H1 (cell line): ENCODE measurements around the gene THAP2. TPM values are rescaled to one million over a fixed set of nuclear protein-coding genes. Genes with fewer than 3 reads are reported as not detected.

ENCODE experiments used
- CTCF ChIA-PET: fragments of 300-600 bp; sonication (Branson Sonifier 250); formaldehyde crosslinking; loops from one replicate; lab custom pipeline; 2021; ENCODE audit not compliant: partially characterized antibody; lab: Charles Lee
- POLR2A ChIA-PET: fragments of 300-600 bp; sonication (Branson Sonifier 250); formaldehyde crosslinking; loops from one replicate; lab custom pipeline; 2021; ENCODE audit warnings: inconsistent platforms; ENCODE audit not compliant: partially characterized antibody; lab: Charles Lee
- DNase-seq, 2 experiments: peaks; one replicate each; pipeline versions ENCODE4 v3.0.0 to v3.0.0-alpha.2; 2010 to 2022; ENCODE audit warnings: low spot score in 2 of 2, low read depth in 1 of 2, mixed read lengths in 1 of 2
- FAIRE-seq: peaks from 2 replicates; lab custom pipeline; 2011; peaks lifted over from hg19 to GRCh38; lab: Jason Lieb, UNC
- H2AFZ ChIP-seq: 2 replicates; pipeline ENCODE4 v1.8.1; 2012; ENCODE audit warnings: low read length, inconsistent platforms
- H2AK5ac ChIP-seq: 2 replicates; pipeline ENCODE4 v1.6.1; 2013; ENCODE audit warnings: low read depth, low read length
- H2BK120ac ChIP-seq: replicated peaks from 2 replicates; pipeline ENCODE3; 2013; ENCODE audit warnings: low read depth, low read length, inconsistent platforms
- H2BK12ac ChIP-seq: 2 replicates; pipeline ENCODE4 v1.6.1; 2013; ENCODE audit warnings: low read depth, low read length
- H2BK15ac ChIP-seq: 2 replicates; pipeline ENCODE4 v1.6.1; 2013; ENCODE audit warnings: low read length
- H2BK20ac ChIP-seq: 2 replicates; pipeline ENCODE4 v1.6.1; 2013; ENCODE audit warnings: low read length
- H2BK5ac ChIP-seq: 2 replicates; pipeline ENCODE4 v1.6.1; 2013; ENCODE audit warnings: low read depth, low read length
- H3K14ac ChIP-seq: 2 replicates; pipeline ENCODE4 v1.6.1; 2013; ENCODE audit warnings: inconsistent platforms; ENCODE audit not compliant: insufficient read length
- H3K18ac ChIP-seq: 2 replicates; pipeline ENCODE4 v1.6.1; 2013; ENCODE audit warnings: low read length; ENCODE audit errors: extremely low read depth
- H3K23ac ChIP-seq: 2 replicates; pipeline ENCODE4 v1.6.1; 2013; ENCODE audit warnings: inconsistent platforms; ENCODE audit not compliant: insufficient read length
- H3K23me2 ChIP-seq: 2 replicates; pipeline ENCODE4 v1.6.1; 2013; ENCODE audit warnings: low read depth, low read length
- H3K27ac ChIP-seq: 2 replicates; pipeline ENCODE4 v1.6.1; 2011; ENCODE audit warnings: low read depth, low read length, inconsistent platforms
- H3K27me3 ChIP-seq, 4 experiments: replicated peaks in 1 of 4; 1 replicate in 1 of 4; 2 replicates in 3 of 4; pipeline versions ENCODE4 v1.6.1 to v1.8.1; 2011 to 2013; ENCODE audit warnings: low read length in 3 of 4, mild to moderate bottlenecking in 3 of 4, inconsistent platforms in 2 of 4, mixed read lengths in 2 of 4, moderate library complexity in 1 of 4; ENCODE audit not compliant: control insufficient read depth in 3 of 4, insufficient read depth in 3 of 4; ENCODE audit errors: extremely low read depth in 1 of 4
- H3K36me3 ChIP-seq, 4 experiments: 2 replicates each; pipeline versions ENCODE4 v1.6.1 to v1.8.1; 2011 to 2013; ENCODE audit warnings: mild to moderate bottlenecking in 4 of 4, low read length in 3 of 4, moderate library complexity in 2 of 4, control low read depth in 1 of 4, inconsistent platforms in 1 of 4; ENCODE audit not compliant: insufficient read depth in 4 of 4, control insufficient read depth in 2 of 4
- H3K4ac ChIP-seq: replicated peaks from 2 replicates; pipeline ENCODE3; 2013; ENCODE audit warnings: low read length, low read depth, mixed read lengths, inconsistent platforms; ENCODE audit not compliant: insufficient read length
- H3K4me1 ChIP-seq, 4 experiments: replicated peaks in 1 of 4; 1 replicate in 1 of 4; 2 replicates in 3 of 4; pipeline versions ENCODE4 v1.6.1 to v1.8.1; 2011 to 2013; ENCODE audit warnings: low read length in 3 of 4, inconsistent platforms in 2 of 4, mixed read lengths in 1 of 4; ENCODE audit not compliant: insufficient read depth in 4 of 4, control insufficient read depth in 3 of 4
- H3K4me2 ChIP-seq, 2 experiments: 2 replicates each; pipeline versions ENCODE4 v1.6.1 to v1.8.1; 2011 to 2013; ENCODE audit warnings: low read depth in 2 of 2, low read length in 2 of 2, control low read depth in 1 of 2, inconsistent platforms in 1 of 2, mild to moderate bottlenecking in 1 of 2; ENCODE audit not compliant: insufficient read depth in 1 of 2
- H3K4me3 ChIP-seq, 4 experiments: fragments of 200-600, 300-600 bp in 1 of 4; sonication (generic), shearing (Covaris generic), sonication (Bioruptor Twin) in 1 of 4; 2 replicates each; pipeline versions ENCODE4 v1.5.1 to v1.8.1; 2011 to 2016; ENCODE audit warnings: low read length in 4 of 4, low read depth in 3 of 4, control low read depth in 2 of 4, inconsistent platforms in 2 of 4, mild to moderate bottlenecking in 2 of 4, mixed read lengths in 1 of 4, moderate library complexity in 1 of 4; ENCODE audit not compliant: insufficient read depth in 2 of 4; ENCODE audit errors: extremely low read depth in 1 of 4
- H3K56ac ChIP-seq: replicated peaks from 2 replicates; pipeline ENCODE3; 2013; ENCODE audit warnings: low read depth, mild to moderate bottlenecking, mixed read lengths, low read length, inconsistent platforms; ENCODE audit not compliant: insufficient read length
- H3K79me1 ChIP-seq: 2 replicates; pipeline ENCODE4 v1.6.1; 2013; ENCODE audit warnings: low read depth, low read length, control low read depth
- H3K79me2 ChIP-seq, 2 experiments: 2 replicates each; pipeline versions ENCODE4 v1.6.1 to v1.8.1; 2012 to 2013; ENCODE audit warnings: low read length in 2 of 2, mild to moderate bottlenecking in 2 of 2, inconsistent platforms in 1 of 2; ENCODE audit not compliant: insufficient read depth in 2 of 2, control insufficient read depth in 1 of 2
- H3K9ac ChIP-seq, 4 experiments: replicated peaks in 1 of 4; 1 replicate in 1 of 4; 2 replicates in 3 of 4; pipeline versions ENCODE4 v1.6.1 to v1.8.1; 2011 to 2013; ENCODE audit warnings: low read depth in 3 of 4, low read length in 3 of 4, control low read depth in 2 of 4, mild to moderate bottlenecking in 2 of 4, moderate library complexity in 2 of 4, inconsistent platforms in 1 of 4; ENCODE audit errors: extremely low read depth in 1 of 4
- H3K9me3 ChIP-seq, 2 experiments: 2 replicates each; pipeline versions ENCODE4 v1.6.1 to v1.8.1; 2012 to 2013; ENCODE audit warnings: mild to moderate bottlenecking in 2 of 2, moderate library complexity in 2 of 2, control low read depth in 1 of 2, inconsistent platforms in 1 of 2, low read depth in 1 of 2, low read length in 1 of 2, mixed read lengths in 1 of 2; ENCODE audit not compliant: insufficient read depth in 2 of 2
- H4K20me1 ChIP-seq, 2 experiments: replicated peaks in 1 of 2; 2 replicates each; pipeline versions ENCODE3 to v1.8.1; 2011 to 2013; ENCODE audit warnings: inconsistent platforms in 2 of 2, low read length in 2 of 2, mild to moderate bottlenecking in 1 of 2; ENCODE audit not compliant: insufficient read depth in 2 of 2, control insufficient read depth in 1 of 2
- H4K5ac ChIP-seq: 2 replicates; pipeline ENCODE4 v1.6.1; 2013; ENCODE audit warnings: low read length, low read depth, mixed read lengths, inconsistent platforms; ENCODE audit not compliant: insufficient read length
- H4K8ac ChIP-seq: 2 replicates; pipeline ENCODE4 v1.8.0; 2013; ENCODE audit warnings: mild to moderate bottlenecking, moderate library complexity, low read length, inconsistent platforms; ENCODE audit not compliant: insufficient read depth; ENCODE audit errors: extremely low read depth
- H4K91ac ChIP-seq: replicated peaks from 2 replicates; pipeline ENCODE3; 2013; ENCODE audit warnings: low read length, mixed read lengths, inconsistent platforms; ENCODE audit not compliant: insufficient read length
- CEBPB ChIP-seq: IDR thresholded peaks from 2 replicates; pipeline ENCODE4 v1.6.1; 2012; ENCODE audit warnings: low read depth, low read length
- CREB1 ChIP-seq: IDR thresholded peaks from 2 replicates; pipeline ENCODE4 v1.6.1; 2012; ENCODE audit warnings: inconsistent platforms
- CTBP2 ChIP-seq: IDR thresholded peaks from 2 replicates; pipeline ENCODE4 v1.7.0; 2011; ENCODE audit warnings: borderline replicate concordance, mild to moderate bottlenecking, moderate library complexity, mixed read lengths, low read length; ENCODE audit not compliant: insufficient read depth, insufficient read length
- CTCF ChIP-seq, 3 experiments: IDR thresholded peaks; 1 replicate in 2 of 3; 2 replicates in 1 of 3; pipeline versions ENCODE4 v1.5.1 to v1.6.1; 2011; ENCODE audit warnings: low read length in 3 of 3, mild to moderate bottlenecking in 3 of 3, inconsistent platforms in 2 of 3, low read depth in 1 of 3, moderate library complexity in 1 of 3; ENCODE audit not compliant: insufficient read depth in 1 of 3; ENCODE audit errors: control extremely low read depth in 1 of 3
- EZH2 ChIP-seq: fragments of 200-600 bp; sonication (generic); IDR thresholded peaks from 2 replicates; pipeline ENCODE4 v1.7.1; 2012; ENCODE audit warnings: low read depth, mild to moderate bottlenecking, moderate library complexity, low read length, inconsistent platforms; ENCODE audit not compliant: severe bottlenecking
- GABPA ChIP-seq: IDR thresholded peaks from 2 replicates; pipeline ENCODE4 v1.6.1; 2011; ENCODE audit warnings: mild to moderate bottlenecking, low read length, moderate library complexity, borderline replicate concordance; ENCODE audit not compliant: insufficient read depth
- POLR2AphosphoS5 ChIP-seq: IDR thresholded peaks from 2 replicates; pipeline ENCODE4 v1.6.1; 2011; ENCODE audit warnings: low read depth, low read length
- RFX5 ChIP-seq: IDR thresholded peaks from 2 replicates; pipeline ENCODE4 v1.6.1; 2011; ENCODE audit warnings: low read depth, low read length, improper control_type of control experiment, borderline replicate concordance
- SP1 ChIP-seq: IDR thresholded peaks from 2 replicates; pipeline ENCODE4 v1.6.1; 2011; ENCODE audit warnings: low read depth, low read length
- TAF1 ChIP-seq: IDR thresholded peaks from 2 replicates; pipeline ENCODE4 v1.6.1; 2011; ENCODE audit warnings: mild to moderate bottlenecking, low read depth, low read length
- TBP ChIP-seq: IDR thresholded peaks from 2 replicates; pipeline ENCODE4 v1.6.1; 2011; ENCODE audit warnings: low read depth, low read length, improper control_type of control experiment
- YY1 ChIP-seq: IDR thresholded peaks from 2 replicates; pipeline ENCODE4 v1.6.1; 2011; ENCODE audit warnings: low read depth, mild to moderate bottlenecking, low read length
- ZNF274 ChIP-seq: IDR thresholded peaks from 2 replicates; pipeline ENCODE4 v1.7.0; 2012; ENCODE audit warnings: low read length, borderline replicate concordance; ENCODE audit errors: extremely low read depth
- WGBS, 2 experiments: shearing (Covaris generic) in 1 of 2; methylation state at CpG; one replicate each; pipeline versions ENCODE4 v1.1.6 to v1.1.7; 2013 to 2015; ENCODE audit warnings: low lambda C conversion rate in 2 of 2, mixed read lengths in 2 of 2, inconsistent platforms in 1 of 2, low coverage in 1 of 2, missing lambda C conversion rate in 1 of 2; ENCODE audit not compliant: insufficient replicate concordance in 2 of 2, insufficient coverage in 1 of 2, insufficient read length in 1 of 2; ENCODE audit errors: extremely low coverage in 1 of 2, missing lambda C conversion rate in 1 of 2; 5-methylcytosine and 5-hydroxymethylcytosine counted together
- polyA plus RNA-seq, 7 experiments: library from polyadenylated mRNA; depleted of rRNA in 3 of 7; stranded (reverse) in 5 of 7; unstranded in 2 of 7; fragments of >200 nt in 5 of 7; fragments of 200-250 nt in 2 of 7; gene quantifications; 1 replicate in 5 of 7; 2 replicates in 1 of 7; 4 replicates in 1 of 7; pipeline versions ENCODE4 v1.2.1 to v1.2.3, GENCODE V29; 2011 to 2013; ENCODE audit warnings: missing spikeins in 2 of 7, mixed read lengths in 2 of 7
- total RNA-seq: library from RNA; stranded (reverse); fragmentation: NEBNext Ultra II Directional; extraction: Animal tissue kit (Norgen Biotek cat#: 25700); gene quantifications from 2 replicates; pipeline ENCODE4 v1.2.1, GENCODE V29; 2021

The THAP2 gene
- total and polyA plus RNA-seq, 2 of the 8 experiments (the other 6 are each of a cell fraction or from before 2014, with no cell fraction given) = 1.8 to 5.3 TPM

DNA sequence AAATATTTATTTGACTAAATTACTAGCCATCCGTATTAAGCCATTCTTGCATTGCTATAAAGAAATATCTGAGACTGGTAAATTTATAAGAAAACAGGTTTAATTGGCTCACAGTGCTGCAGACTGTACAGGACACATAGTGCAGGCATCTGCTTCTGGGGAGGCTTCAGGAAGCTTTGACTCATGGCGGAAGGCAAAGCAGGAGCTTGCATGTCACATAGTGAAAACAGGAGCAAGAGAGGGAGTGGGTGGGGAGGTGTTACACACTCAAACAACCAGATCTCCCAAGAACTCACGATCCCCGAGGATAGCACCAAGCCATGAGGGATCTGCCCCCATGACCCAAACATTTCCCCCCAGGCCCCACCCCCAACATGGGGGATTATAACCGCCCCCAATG, 63.9 kb downstream of the THAP2 start:
- Histone ChIP-seq H3K27me3 (no peaks in the 10 kb centered on the region), H4K8ac (no peak overlapping the region), H3K27ac (no peak overlapping the region), H2AK5ac (no peak overlapping the region), H3K23ac (no peak overlapping the region), H2BK12ac (no peak overlapping the region), H2BK20ac (no peak overlapping the region), H2AFZ (0 out of 2 replicates have a peak overlapping the region, but pooled peaks have one; percentile 3), H2BK5ac (no peak overlapping the region), H3K23me2 (no peaks in the 10 kb centered on the region), H3K4me2 (no peak overlapping the region), H4K5ac (no peak overlapping the region), H3K9me3 (no peaks in the 10 kb centered on the region), H3K79me1 (no peaks in the 10 kb centered on the region), H4K91ac (no peak overlapping the region), H2BK15ac (no peak overlapping the region), H4K20me1 (no peaks in the 10 kb centered on the region), H3K18ac (no peak overlapping the region; the same call in 1 of the 2 replicates), H3K36me3 (no peaks in the 10 kb centered on the region), H3K4me3 (no peak overlapping the region), H2BK120ac (no peak overlapping the region), H3K79me2 (no peaks in the 10 kb centered on the region), H3K14ac (no peak overlapping the region), H3K56ac (no peak overlapping the region), H3K4me1 (no peaks in the 10 kb centered on the region; a peak in 1 of 7 replicates), H3K4ac (no peak overlapping the region), H3K9ac (no peak overlapping the region)
- ChIA-PET POLR2A (no interaction called here), CTCF (interaction anchor here (5.0 kb wide), 1 partner anchor 20 kb away, joined by 24 read pairs; no protein-coding TSS in a partner anchor)
- no peak for DNase-seq
- 96% methylated on average over 5 of the region's 5 CpGs; no CpG with 5 or more reads in 1 of the 2 experiments for WGBS, 2 experiments
- FAIRE-seq = no peak
- TF ChIP-seq RFX5 (no peak), POLR2AphosphoS5 (no peak), SP1 (no peak), TBP (no peak), CEBPB (no peak), CTCF (IDR thresholded peaks at IDR 0.05; ENCODE audit: control extremely low read depth in 1 of 3, insufficient read depth in 1 of 3, low read depth in 1 of 3, low read length in 3 of 3) (no peak), CTBP2 (no peak), CREB1 (no peak), YY1 (no peak), ZNF274 (no peak), EZH2 (no peak), TAF1 (no peak), GABPA (no peak)
